GM18511 (cell line): Measurements from ENCODE around the gene TEKT3.

Experiments used
- ATAC-seq: cut with Tn5 transposase; IDR thresholded peaks from one replicate; pipeline ENCODE4 v1.9.1; 2021; ENCODE audit warnings: mild to moderate bottlenecking, moderate library complexity; ENCODE audit not compliant: unreplicated experiment

Gene TEKT3

GRCh38 chr17:15341385-15341849 lies at the start of gene TEKT3:
Gene TEKT3, minus strand, starts transcription at chr17:15341597. Its CDS starts 10,012 bp downstream, at chr17:15331585.
- ATAC-seq = no peak

- no peak for ATAC-seq
Measured at GRCh38 chr17:15388356-15389041, 47.1 kb upstream of the TEKT3 start.

- ATAC-seq = no peak
Measured at GRCh38 chr17:15386083-15386482, 44.7 kb upstream of the TEKT3 start.

- ATAC-seq = no peak
Measured at GRCh38 chr17:15385305-15385704, 43.9 kb upstream of the TEKT3 start.

- ATAC-seq = no peak
Measured at GRCh38 chr17:15384142-15384787, 42.9 kb upstream of the TEKT3 start.

GRCh38 chr17:15382914-15383313 lies 41.5 kb upstream of the TEKT3 start:
- no peak for ATAC-seq

- ATAC-seq = no peak
Measured at GRCh38 chr17:15381707-15382106, 40.3 kb upstream of the TEKT3 start.

- no peak for ATAC-seq
Measured at GRCh38 chr17:15380446-15380845, 39.0 kb upstream of the TEKT3 start.

- no peak for ATAC-seq
Measured at GRCh38 chr17:15379659-15380058, 38.3 kb upstream of the TEKT3 start.

GRCh38 chr17:15378243-15378642 lies 36.8 kb upstream of the TEKT3 start:
- ATAC-seq = no peak

GRCh38 chr17:15377616-15378015 lies 36.2 kb upstream of the TEKT3 start:
- ATAC-seq = no peak

GRCh38 chr17:15377200-15377599 lies 35.8 kb upstream of the TEKT3 start:
- no peak for ATAC-seq

GRCh38 chr17:15371376-15372130 lies 30.2 kb upstream of the TEKT3 start:
- ATAC-seq = no peak

- no peak for ATAC-seq
Measured at GRCh38 chr17:15368600-15368999, 27.2 kb upstream of the TEKT3 start.

- no peak for ATAC-seq
Measured at GRCh38 chr17:15366026-15366425, 24.6 kb upstream of the TEKT3 start.

- ATAC-seq = no peak
Measured at GRCh38 chr17:15364615-15365014, 23.2 kb upstream of the TEKT3 start.

GRCh38 chr17:15363702-15364101 lies 22.3 kb upstream of the TEKT3 start:
- ATAC-seq = no peak

- ATAC-seq = no peak
Measured at GRCh38 chr17:15361592-15361991, 20.2 kb upstream of the TEKT3 start.

- ATAC-seq = no peak
Measured at GRCh38 chr17:15361151-15361550, 19.8 kb upstream of the TEKT3 start.

- no peak for ATAC-seq
Measured at GRCh38 chr17:15354256-15354655, 12.9 kb upstream of the TEKT3 start.

- no peak for ATAC-seq
Measured at GRCh38 chr17:15351925-15352324, 10.5 kb upstream of the TEKT3 start.

GRCh38 chr17:15351478-15351840 lies 10.1 kb upstream of the TEKT3 start:
- no peak for ATAC-seq
